Stimulated activated naive CD8-positive, alpha-beta T cell treated with anti-CD3 and anti-CD28 coated beads, Interleukin-15, Interleukin-2, amounts not matched to agents 100 U/mL and 50 U/mL, for 24 hours (primary cell): Measurements from ENCODE around the gene PNLIPRP1.

ENCODE experiments used
- ATAC-seq: fragments of 150-1000 bp; cut with Tn5 transposase; one replicate; pipeline ENCODE4 v1.10.0; 2021
- DNase-seq: peaks from one replicate; pipeline ENCODE4 v3.0.0; 2021

PNLIPRP1 gene

DNA sequence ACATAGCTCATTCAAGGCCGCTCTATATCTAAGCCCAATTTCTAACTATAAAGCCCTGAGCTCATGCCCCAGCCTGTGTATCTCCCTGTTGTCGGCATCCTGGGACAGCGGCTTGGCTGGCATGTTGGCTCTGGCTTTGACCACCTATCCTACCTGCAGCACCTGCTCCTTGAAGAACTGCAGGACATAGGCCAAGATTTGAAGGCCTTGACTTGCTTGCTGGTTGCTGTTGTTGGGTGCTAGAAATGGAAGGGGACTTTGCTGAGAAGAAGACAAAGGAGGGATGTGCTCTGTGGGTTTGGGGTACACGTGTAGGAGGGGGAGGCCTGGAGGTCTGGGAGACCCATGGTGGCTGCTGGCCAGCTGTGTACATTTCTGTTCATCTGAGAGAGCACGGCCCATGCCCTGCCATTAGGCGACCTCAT lies 41.1 kb downstream of the PNLIPRP1 start:
- DNase-seq (no peak), ATAC-seq (no peak)

DNA sequence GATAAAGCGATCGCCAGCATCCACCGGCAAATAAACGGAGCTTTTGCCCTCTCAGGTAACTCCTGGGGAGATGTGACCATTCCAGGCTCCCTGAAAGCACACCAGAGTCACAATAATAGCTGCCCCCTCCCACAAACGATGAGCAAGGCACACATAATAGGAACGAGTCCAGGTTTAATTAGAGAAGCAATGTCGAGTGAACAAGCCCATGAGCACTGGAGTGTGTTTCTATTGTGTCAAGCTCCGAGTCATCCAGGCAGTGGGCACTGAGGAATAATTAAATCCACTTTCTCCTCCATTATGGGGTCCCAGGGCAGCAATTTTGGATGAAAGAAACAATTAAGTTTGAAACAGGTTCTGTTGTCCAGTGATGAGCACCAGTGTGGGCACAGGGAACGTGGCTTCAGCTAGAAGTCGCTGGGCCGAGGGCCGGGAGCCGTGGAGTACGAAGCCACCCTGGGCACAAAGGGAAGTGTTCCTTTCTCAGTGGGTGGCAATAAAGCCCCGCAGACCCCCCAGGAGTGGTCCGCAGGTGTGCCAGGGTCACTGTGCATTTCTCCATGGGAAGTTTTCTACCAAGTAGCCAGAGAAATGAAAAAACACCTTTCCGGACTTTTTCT lies 41.9 kb downstream of the PNLIPRP1 start:
- no peak for ATAC-seq
- DNase-seq: no peak

DNA sequence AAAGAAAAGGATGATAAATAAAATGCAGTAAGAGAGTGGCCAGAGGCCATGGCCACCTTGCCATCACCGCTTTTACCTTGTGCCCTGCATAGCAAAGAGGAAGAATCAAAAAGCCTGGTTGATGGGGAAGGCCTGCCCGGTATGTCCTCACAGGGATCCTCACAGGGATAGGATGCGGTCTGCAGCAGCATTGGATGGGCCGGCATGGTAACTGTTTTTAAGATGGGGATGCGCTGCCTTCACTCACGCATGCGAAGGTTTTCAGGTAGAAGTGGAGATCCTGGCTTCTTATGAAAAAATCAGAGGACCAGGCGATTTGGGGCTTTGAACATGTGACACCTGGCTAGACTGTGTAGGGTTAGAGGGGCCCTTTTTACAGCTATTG lies 42.4 kb downstream of the PNLIPRP1 start:
- ATAC-seq (no peak), DNase-seq (no peak)

DNA sequence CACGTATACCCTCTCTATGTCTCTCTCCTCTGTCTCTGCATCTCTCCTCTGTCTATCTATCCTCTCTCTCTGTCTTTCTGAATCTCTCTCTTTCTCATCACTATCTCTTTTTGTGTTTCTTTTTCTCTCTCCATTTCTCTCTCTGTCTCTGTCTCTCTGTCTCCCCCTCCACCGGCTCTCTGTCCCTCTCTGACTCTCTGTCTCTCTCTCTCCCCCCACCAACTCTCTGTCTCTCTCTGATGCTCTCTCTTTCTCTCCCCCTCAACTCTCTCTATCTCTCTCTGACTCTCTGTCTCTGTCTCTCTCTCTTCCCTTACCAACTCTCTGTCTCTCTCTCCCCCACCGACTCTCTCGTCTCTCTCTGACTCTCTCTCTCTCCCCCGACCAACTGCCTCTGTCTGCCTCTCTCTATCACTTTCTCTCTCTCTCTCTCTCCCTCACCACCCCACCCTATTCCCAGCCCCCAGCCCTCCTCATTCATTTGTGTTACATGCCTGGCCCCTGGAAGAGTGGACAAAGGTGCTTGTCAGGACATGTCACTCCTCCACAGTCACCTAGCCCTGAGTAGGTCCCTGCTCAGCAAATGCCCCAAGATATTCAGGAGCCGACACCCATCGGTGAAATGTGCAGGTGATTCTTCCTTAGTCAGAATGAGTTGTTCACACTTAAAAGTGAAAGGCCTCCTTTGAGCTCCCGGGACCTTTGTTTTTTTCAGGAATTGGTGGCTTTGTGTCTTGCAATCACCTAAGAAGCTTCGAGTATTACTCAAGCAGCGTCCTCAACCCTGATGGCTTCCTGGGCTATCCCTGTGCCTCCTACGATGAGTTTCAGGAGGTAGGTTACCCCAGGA lies 43.6 kb downstream of the PNLIPRP1 start:
- DNase-seq (no peak), ATAC-seq (no peak)

DNA sequence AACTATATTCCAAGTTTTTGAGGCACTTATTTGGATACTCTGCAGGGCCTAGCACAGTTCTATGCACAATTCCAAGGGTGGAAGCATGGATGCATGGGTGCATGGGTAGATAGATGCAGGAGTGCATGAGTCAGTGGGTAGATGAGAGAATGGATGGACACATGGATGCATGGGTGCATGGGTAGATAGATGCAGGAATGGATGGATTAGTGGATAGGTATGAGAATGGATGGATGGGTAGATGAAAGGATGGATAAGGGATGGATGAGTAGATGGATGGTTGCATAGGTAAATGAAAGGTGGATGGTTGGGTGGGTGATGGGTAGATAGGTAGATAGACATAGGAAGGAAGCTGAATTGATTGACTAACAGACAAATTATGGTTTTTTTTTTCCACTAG lies 45.6 kb downstream of the PNLIPRP1 start:
- ATAC-seq (no peak), DNase-seq (no peak)

DNA sequence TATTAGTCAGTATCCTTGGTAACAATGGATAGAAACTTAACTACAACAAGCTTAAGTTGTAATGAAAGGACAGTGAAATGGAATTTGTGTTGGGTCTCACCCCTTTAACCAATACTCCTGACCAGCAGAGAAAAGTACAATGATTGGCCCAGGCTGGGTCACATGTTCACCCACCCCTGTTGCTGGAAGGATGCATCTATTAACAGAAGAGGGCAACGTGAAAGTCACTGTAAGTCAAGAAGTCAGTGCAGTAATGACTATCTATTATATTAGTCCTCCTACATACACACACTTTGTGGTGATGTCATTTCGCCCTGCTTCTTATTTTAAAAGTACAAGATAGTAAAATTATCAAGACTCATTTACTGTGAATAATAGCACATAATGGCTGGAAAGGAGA lies 46.2 kb downstream of the PNLIPRP1 start:
- DNase-seq (no peak), ATAC-seq (no peak)

DNA sequence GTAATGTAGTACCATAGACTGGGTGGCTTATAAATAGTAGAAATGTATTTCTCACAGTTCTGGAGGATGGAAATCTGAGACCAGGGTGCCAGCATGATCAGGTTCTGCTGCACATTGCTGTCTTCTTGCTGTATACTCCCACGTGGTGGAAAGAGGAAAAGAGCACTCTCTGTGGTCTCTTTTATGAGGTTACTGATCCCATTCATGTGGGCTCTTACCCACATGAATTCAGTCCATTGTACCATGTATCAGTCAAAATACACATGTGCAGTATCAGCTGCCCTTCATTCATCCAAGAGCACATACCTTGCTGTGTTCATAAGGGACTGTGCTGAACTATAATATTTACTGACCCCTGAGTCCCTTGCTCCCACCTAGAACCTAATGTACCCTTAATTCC lies 47.1 kb downstream of the PNLIPRP1 start:
- no peak for DNase-seq
- peak; percentile 46 for ATAC-seq

DNA sequence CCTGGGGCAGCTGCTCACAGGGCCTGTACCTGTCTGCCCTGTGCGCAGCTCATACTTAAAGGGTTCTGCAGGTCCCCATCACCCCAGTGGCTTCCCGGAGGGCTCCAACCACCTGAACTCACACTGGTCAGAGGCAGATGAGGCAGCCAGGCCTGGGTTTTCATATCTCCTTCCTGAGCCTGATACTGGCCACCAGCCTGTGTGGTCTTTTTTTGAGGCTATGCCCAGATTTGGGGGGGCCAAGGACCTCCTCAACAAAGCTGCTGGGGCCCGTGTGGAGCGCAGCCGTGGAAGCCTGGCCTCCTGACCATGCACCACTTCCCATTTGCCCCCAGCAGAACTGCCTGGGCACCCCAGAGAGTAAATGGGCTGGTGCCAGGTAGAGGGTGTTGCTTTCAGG lies 55.7 kb downstream of the PNLIPRP1 start:
- ATAC-seq (no peak), DNase-seq (no peak)

DNA sequence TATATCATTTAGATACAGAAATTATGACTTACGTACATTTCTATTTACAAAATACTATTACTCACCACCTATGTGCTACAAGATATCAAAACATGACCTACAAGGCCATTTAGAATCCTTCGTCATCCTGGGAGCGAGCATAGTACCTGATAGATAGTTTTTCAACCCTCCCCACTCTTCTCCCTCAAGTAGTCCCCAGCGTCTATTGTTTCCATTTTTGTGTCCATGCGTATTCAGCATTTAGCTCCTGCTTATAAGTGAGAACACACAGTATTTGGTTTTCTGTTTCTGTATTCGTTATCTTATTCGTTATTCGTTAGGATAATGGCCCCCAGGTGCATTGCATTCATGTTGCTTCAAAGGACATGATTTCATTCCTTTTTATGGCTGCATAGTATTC lies 58.1 kb downstream of the PNLIPRP1 start:
- no peak for DNase-seq
- ATAC-seq: no peak

DNA sequence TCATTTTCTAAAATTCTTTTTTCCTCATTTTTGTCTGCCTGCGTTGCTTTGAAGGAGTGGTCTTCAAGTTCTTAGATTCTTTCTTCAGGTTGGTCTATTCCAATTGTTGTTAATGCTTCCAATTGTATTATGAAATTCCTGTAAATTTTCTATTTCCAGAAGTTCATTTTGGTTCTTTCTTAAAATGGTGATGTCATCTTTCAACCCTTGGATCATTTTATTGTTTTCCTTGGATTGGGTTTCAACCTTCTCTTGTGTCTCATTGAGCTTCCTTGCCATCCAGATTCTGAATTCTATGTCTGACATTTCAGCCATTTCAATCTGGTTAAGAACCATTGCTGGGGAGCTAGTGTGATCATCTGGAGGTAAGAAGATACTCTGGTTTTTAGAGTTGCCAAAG lies 63.1 kb downstream of the PNLIPRP1 start:
- ATAC-seq (no peak), DNase-seq (no peak)

DNA sequence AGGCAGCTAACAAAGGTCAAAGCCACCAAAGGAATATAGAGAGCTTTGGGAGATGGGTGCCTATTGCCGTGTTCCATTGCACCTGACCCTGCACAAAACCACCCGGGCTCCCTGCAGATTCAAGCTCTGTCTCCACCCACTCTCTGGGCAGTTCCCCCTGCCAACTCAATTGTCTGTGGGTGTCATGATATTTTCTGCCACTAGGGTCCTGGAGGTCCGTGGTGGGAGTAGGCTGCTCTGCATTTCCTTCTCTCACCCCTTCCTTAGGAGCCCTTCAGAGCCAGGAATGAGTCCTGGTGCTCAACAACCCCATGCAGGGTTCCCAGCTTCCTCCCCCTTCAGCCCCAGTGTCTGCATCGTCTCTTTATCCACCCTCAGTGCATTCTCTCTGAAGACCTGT lies 64.1 kb downstream of the PNLIPRP1 start:
- DNase-seq: no peak
- no peak for ATAC-seq

DNA sequence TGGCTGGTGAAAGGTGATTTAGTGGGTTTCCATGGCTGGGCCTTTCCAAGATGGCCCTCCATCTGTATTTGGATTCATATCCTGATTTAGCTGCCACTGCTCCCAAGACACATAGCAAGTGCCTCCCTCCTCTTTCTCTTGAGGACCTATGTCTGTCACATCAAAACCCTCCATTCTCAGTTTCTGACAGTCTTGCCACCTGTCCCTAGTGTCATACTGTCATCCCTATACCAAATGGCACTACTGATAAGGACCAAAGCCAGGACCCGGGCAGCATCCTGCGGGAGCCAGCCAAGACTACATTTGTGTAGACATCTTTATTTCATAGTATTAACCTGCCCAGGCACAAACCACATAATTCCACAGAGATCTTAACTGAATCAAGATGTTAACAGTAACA lies 64.8 kb downstream of the PNLIPRP1 start:
- DNase-seq: no peak
- no peak for ATAC-seq

DNA sequence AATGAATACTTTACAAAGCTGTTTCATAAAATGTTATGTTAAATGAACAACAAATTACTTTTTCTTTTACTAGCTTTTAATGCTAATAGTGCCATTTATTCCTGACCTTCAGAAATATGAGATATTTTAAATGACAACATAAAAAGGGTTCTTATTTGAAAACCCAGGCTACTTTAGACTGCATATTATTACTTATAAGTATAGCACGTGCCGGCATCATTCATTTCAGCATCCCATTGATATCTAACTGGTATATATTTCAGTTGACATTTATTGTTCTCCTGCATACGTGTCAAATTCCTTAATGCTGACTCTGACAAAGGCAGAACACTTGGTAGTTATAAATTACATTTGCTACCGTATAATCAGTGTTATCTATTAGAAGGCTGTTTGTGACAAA lies 65.3 kb downstream of the PNLIPRP1 start:
- DNase-seq: no peak
- ATAC-seq: no peak

DNA sequence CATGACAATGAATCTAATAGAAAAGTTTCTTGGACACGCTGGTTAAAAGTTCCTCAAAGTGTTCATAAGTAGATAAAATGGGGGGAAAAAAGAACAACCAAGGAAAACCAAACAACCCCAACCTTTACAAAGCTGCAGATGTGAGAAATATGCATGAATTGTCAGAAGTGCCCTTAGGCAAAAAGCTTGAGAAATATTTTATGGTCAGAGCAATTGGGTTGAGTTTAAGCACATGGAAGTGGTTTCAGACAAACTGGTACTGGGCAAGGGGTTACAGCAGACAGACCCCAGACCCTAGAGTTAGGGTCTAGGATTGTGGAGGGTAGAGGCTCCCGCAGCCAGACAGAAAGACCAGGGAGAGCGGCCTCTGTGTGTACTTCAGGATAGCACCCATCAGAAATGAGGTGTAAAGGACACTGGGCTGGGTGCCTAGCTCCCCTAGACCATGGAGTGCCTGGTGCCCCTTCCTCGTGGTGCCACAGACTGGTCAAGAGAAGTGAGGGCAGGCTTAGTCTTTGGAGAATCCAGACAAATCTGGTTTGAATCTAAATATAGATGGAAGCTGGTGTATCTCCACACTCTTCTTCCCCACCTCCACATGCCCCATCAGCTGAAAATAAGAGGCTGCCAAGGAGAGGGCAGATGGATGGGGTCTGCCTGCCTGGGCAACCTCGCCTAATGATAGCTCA lies 67.2 kb downstream of the PNLIPRP1 start:
- ATAC-seq (no peak), DNase-seq (no peak)
